Measurements from ENCODE around the gene APPL1. TPM values are rescaled to one million over a fixed set of nuclear protein-coding genes. Genes with fewer than 3 reads are reported as not detected.

APPL1 gene
- total and polyA plus RNA-seq, 9 of the 15 experiments (the other 6 are each of a cell fraction or from before 2014, with no cell fraction given) = 2.8 to 12.3 (median 7.1) TPM

DNA sequence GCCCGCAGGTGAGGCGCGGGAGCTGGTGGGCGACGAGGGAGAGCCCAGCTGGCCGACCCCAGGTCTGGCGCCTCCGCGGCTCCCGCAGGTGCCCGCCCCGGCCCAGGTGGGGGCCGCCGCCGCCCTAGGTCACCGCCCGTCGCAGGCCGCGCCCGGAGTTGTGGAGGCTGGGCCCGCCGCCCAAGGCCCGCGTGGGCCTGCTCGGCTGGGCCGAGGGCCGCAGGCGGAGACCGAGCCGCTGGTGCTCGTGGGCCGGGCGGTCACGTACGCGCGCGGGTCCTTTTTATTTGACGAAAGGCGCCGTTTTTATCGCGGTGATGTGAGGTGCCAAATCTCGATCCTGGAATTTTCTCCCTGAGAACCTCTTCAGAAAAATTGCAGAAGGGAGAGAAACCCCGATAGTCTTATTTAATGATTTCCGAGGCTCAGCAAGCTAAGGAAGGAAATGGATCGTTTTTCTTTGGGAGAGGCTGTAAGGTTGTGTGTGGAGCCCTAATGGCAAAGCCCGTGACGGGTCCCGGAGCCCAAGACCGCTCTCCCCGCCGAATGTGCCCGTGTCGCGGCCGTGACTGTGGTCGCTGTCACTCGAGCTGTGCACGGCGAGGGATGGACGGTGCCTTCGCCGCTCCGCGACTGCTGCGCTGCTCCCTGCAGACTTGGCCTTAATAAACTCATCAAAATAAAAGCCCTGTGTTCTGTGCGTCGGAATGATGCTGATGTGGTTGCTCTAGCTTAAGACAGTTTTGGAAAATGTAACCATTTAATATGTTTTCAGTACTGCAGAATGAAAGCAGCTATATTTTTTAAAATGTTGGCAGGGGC is 612 bp downstream of the APPL1 start (continued):
- TF ChIP-seq SMAD4 (CRISPR knock-in tag; conservative IDR thresholded peaks at IDR 0.05) (peak; percentile 7; the same call in 1 of the 2 replicates), SREBF2 (CRISPR knock-in tag; IDR thresholded peaks at IDR 0.05) (no peak), KAT2B (IDR thresholded peaks at IDR 0.05; ENCODE audit: low read depth, low read length) (no peak), HNRNPLL (IDR thresholded peaks at IDR 0.05; ENCODE audit: low read depth, low read length, poor library complexity, severe bottlenecking) (no peak), ZNF143 (CRISPR knock-in tag; IDR thresholded peaks at IDR 0.05) (no peak), PHF8 (IDR thresholded peaks at IDR 0.05; ENCODE audit: borderline replicate concordance, low read length) (peak; percentile 6; the same call in 1 of the 2 replicates), PML (IDR thresholded peaks at IDR 0.05; ENCODE audit: low read length) (no peak), RBFOX2 (IDR thresholded peaks at IDR 0.05; ENCODE audit: low read depth, low read length) (peak; percentile 8; the same call in 1 of the 2 replicates), BACH1 (tag; IDR thresholded peaks at IDR 0.05) (no peak), ZNF263 (CRISPR knock-in tag; IDR thresholded peaks at IDR 0.05; ENCODE audit: borderline replicate concordance) (no peak), MAZ (CRISPR knock-in tag; conservative IDR thresholded peaks at IDR 0.05 in 1 of 2, IDR thresholded peaks at IDR 0.05 in 1 of 2) (no peak; a peak in 1 of 4 replicates), PCBP1 (IDR thresholded peaks at IDR 0.05; ENCODE audit: low read depth, low read length, poor library complexity, severe bottlenecking) (no peak), SMARCA4 (IDR thresholded peaks at IDR 0.05) (no peak), CHD1 (IDR thresholded peaks at IDR 0.05; ENCODE audit: low read length) (no peak), ZNF707 (CRISPR knock-in tag; conservative IDR thresholded peaks at IDR 0.05) (no peak), ZFP36 (IDR thresholded peaks at IDR 0.05; ENCODE audit: low read depth, low read length, partially characterized antibody) (no peak)
- TF ChIP-seq, protein P1, sequence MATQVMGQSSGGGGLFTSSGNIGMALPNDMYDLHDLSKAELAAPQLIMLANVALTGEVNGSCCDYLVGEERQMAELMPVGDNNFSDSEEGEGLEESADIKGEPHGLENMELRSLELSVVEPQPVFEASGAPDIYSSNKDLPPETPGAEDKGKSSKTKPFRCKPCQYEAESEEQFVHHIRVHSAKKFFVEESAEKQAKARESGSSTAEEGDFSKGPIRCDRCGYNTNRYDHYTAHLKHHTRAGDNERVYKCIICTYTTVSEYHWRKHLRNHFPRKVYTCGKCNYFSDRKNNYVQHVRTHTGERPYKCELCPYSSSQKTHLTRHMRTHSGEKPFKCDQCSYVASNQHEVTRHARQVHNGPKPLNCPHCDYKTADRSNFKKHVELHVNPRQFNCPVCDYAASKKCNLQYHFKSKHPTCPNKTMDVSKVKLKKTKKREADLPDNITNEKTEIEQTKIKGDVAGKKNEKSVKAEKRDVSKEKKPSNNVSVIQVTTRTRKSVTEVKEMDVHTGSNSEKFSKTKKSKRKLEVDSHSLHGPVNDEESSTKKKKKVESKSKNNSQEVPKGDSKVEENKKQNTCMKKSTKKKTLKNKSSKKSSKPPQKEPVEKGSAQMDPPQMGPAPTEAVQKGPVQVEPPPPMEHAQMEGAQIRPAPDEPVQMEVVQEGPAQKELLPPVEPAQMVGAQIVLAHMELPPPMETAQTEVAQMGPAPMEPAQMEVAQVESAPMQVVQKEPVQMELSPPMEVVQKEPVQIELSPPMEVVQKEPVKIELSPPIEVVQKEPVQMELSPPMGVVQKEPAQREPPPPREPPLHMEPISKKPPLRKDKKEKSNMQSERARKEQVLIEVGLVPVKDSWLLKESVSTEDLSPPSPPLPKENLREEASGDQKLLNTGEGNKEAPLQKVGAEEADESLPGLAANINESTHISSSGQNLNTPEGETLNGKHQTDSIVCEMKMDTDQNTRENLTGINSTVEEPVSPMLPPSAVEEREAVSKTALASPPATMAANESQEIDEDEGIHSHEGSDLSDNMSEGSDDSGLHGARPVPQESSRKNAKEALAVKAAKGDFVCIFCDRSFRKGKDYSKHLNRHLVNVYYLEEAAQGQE (IDR thresholded peaks at IDR 0.05; ENCODE audit: borderline replicate concordance) = no peak
- TF ChIP-seq, protein P1 (CRISPR knock-in tag; IDR thresholded peaks at IDR 0.05; ENCODE audit: low read depth) = peak; percentile 28; the same call in 1 of the 2 replicates
- TF ChIP-seq, protein P2, sequence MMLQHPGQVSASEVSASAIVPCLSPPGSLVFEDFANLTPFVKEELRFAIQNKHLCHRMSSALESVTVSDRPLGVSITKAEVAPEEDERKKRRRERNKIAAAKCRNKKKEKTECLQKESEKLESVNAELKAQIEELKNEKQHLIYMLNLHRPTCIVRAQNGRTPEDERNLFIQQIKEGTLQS (IDR thresholded peaks at IDR 0.05) = no peak
- TF ChIP-seq, protein P2 (CRISPR knock-in tag; conservative IDR thresholded peaks at IDR 0.05) = no peak

Data from K562 (cell line).